A673 (cell line): Measurements from ENCODE around the gene POLD4.

Experiments used
- CTCF ChIP-seq: fragments of 300-800, 200-600 bp; sonication (generic); conservative IDR thresholded peaks from 2 replicates; pipeline ENCODE4 v1.5.1; 2017; ENCODE audit warnings: low read depth, mild to moderate bottlenecking, antibody characterized with exemption, low read length, moderate library complexity, mixed read lengths
- EZH2 ChIP-seq: fragments of 200-600 bp; sonication (generic); IDR thresholded peaks from 2 replicates; pipeline ENCODE4 v1.6.1; 2017; ENCODE audit warnings: borderline replicate concordance, low read depth, mild to moderate bottlenecking, mixed read lengths, antibody characterized with exemption, low read length; ENCODE audit not compliant: poor library complexity, severe bottlenecking

GRCh38 chr11:67311556-67312082 lies 41.7 kb downstream of the POLD4 start:
- no peak for TF ChIP-seq CTCF
- TF ChIP-seq EZH2, result no peak
